IPS-18a (cell line): ENCODE measurements around the gene KCNQ1.

Experiments used
- H3K27ac ChIP-seq: one replicate; pipeline ENCODE4 v1.5.1; 2013; ENCODE audit warnings: low read length
- H3K27me3 ChIP-seq: one replicate; pipeline ENCODE4 v1.6.1; 2013; ENCODE audit warnings: mild to moderate bottlenecking, low read length; ENCODE audit not compliant: control insufficient read depth, insufficient read depth
- H3K36me3 ChIP-seq: one replicate; pipeline ENCODE4 v1.6.1; 2013; ENCODE audit warnings: low read depth, low read length; ENCODE audit not compliant: control insufficient read depth
- H3K4me1 ChIP-seq: one replicate; pipeline ENCODE4 v1.6.1; 2013; ENCODE audit warnings: low read depth, low read length; ENCODE audit not compliant: control insufficient read depth
- H3K4me3 ChIP-seq: one replicate; pipeline ENCODE4 v1.5.1; 2013; ENCODE audit warnings: low read length
- H3K9ac ChIP-seq: one replicate; pipeline ENCODE4 v1.6.1; 2013; ENCODE audit warnings: mild to moderate bottlenecking, low read length, moderate library complexity
- H3K9me3 ChIP-seq: one replicate; pipeline ENCODE4 v1.6.1; 2013; ENCODE audit warnings: low read depth, low read length; ENCODE audit not compliant: control insufficient read depth

Gene KCNQ1

GRCh38 chr11:2663915-2664314, 219.1 kb downstream of the KCNQ1 start:
- no peaks in the 10 kb centered on the region for H3K36me3 ChIP-seq
- H3K4me1 ChIP-seq, result no peaks in the 10 kb centered on the region
- no peak overlapping the region for H3K27ac ChIP-seq
- no peak overlapping the region for H3K4me3 ChIP-seq
- peaks cover 25% of the 10 kb centered on the region for H3K9me3 ChIP-seq
- H3K9ac ChIP-seq, result no peak overlapping the region
- H3K27me3 ChIP-seq, result no peaks in the 10 kb centered on the region

GRCh38 chr11:2664376-2664775, 219.6 kb downstream of the KCNQ1 start:
- H3K4me1 ChIP-seq, result no peaks in the 10 kb centered on the region

GRCh38 chr11:2664791-2665525, 220.2 kb downstream of the KCNQ1 start:
- Histone ChIP-seq H3K27ac (no peak overlapping the region), H3K4me3 (no peak overlapping the region), H3K9me3 (peaks cover 14% of the 10 kb centered on the region), H3K27me3 (no peaks in the 10 kb centered on the region), H3K36me3 (no peaks in the 10 kb centered on the region), H3K4me1 (no peaks in the 10 kb centered on the region), H3K9ac (no peak overlapping the region)

More at GRCh38 chr11:2664376-2664775, 219.6 kb downstream of the KCNQ1 start:
- Histone ChIP-seq H3K27ac (no peak overlapping the region), H3K27me3 (no peaks in the 10 kb centered on the region), H3K9ac (no peak overlapping the region), H3K9me3 (peaks cover 20% of the 10 kb centered on the region), H3K4me3 (no peak overlapping the region), H3K36me3 (no peaks in the 10 kb centered on the region)

DNA sequence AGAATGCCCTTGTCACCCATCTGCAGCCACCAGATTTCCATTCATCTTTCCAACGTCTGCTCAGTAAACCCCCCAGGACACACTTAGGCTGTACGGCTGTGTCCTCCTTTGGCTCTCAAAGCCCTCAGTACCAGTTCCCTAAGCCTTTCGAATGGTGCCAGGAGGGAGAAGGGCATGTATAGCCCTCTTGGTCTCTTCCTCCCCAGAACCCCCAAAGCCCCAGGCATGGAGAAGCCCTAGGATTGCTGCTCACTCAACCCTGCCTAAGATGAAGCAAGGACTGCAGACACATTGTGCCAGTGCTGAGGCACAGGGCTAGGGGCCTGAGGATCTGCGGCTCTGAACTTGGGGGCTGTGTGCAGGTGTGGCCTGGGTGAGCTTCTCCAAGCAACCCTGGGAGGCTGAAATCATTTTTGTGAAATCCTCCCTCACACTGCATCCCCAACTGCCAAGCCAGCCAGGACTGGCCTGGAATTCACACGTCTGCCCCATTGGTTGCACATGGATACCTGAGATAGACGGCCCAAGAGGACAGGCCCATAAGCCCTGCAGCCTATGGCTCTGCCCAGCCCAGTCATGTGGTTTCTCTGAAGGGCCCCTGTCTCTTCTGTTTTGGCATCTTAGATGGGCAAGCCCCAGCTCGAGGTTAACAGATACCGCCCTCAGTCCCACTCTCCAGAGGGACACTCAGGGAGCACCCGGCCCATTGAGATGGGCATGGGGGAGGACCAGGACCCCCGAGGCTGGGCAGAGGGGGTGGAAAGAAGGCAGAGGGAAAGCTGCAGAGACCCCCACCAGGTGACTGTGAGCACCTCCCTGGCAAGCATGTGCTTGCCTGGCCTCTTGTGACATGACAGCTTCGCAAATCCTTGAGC, 221.0 kb downstream of the KCNQ1 start:
- peaks cover 6% of the 10 kb centered on the region for H3K9me3 ChIP-seq
- no peaks in the 10 kb centered on the region for H3K4me1 ChIP-seq
- H3K9ac ChIP-seq, result no peak overlapping the region
- peaks cover 5% of the 10 kb centered on the region for H3K27me3 ChIP-seq
- H3K36me3 ChIP-seq, result no peaks in the 10 kb centered on the region
- H3K27ac ChIP-seq, result no peak overlapping the region
- no peak overlapping the region for H3K4me3 ChIP-seq

GRCh38 chr11:2666401-2666741, 221.6 kb downstream of the KCNQ1 start:
- H3K9me3 ChIP-seq, result peaks cover 1% of the 10 kb centered on the region
- H3K27me3 ChIP-seq, result peaks cover 8% of the 10 kb centered on the region
- H3K27ac ChIP-seq, result no peak overlapping the region
- H3K4me1 ChIP-seq, result no peaks in the 10 kb centered on the region
- H3K36me3 ChIP-seq, result no peaks in the 10 kb centered on the region
- H3K9ac ChIP-seq, result no peak overlapping the region
- H3K4me3 ChIP-seq, result no peak overlapping the region

DNA sequence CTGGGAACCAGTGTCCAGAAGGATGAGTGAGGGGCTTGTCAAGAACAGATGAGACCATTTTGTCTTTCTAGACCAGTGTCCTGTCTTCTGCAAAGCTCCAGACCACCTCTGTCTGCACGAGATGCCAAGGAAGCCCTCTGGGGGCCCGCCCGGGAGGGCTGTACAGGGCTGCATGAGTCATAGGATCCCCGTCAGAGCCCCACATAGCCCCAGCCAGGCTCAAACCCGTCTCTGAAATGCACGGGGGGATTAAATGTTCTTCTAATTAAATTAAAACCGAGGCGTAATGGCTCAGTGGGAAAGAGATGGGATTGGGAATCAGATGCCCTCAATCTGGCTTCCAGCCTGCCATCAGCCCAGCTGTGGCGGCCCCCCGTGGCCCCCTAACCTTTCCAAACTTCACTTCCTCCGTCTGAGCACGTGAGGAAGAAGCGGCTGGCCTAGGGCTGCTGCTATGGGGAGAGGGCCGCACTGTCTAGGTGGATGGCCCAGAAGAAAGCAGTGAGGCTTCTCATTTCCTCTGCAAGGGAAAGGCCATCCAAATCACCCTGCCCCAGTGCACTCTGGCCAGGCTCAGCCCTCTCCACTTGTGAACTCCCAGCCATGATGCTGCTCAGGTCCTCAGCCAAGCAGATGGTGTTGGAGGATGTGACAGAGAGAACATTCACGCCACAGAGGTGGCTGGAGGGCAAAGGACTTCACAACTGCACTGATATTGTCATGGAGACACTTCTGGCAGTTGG, 222.2 kb downstream of the KCNQ1 start:
- Histone ChIP-seq H3K36me3 (no peaks in the 10 kb centered on the region), H3K9ac (no peak overlapping the region)

DNA sequence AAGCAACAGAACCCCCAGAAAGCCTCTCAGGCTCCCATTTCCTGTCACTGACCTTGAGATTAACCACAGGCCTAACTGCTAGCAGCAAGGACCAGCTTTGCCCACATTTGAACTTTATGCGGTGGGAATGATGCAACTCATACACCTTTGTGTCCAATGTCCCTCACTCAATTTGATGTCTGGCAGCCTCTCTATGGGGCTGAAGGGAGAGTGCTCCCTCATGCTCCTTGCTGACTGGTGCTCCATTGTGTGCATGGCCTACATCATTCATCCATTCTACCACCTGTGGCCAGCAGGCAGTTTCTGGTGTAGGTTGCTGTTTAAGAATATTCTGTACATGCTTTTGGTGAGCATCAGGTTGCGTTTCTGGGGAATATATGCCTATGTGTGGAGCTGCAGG, 223.1 kb downstream of the KCNQ1 start:
- no peak overlapping the region for H3K4me3 ChIP-seq
- peaks cover 10% of the 10 kb centered on the region for H3K27me3 ChIP-seq
- H3K27ac ChIP-seq, result no peak overlapping the region
- H3K9ac ChIP-seq, result no peak overlapping the region
- no peaks in the 10 kb centered on the region for H3K9me3 ChIP-seq
- H3K4me1 ChIP-seq, result no peaks in the 10 kb centered on the region
- no peaks in the 10 kb centered on the region for H3K36me3 ChIP-seq

More for the DNA sequence above, 222.2 kb downstream of the KCNQ1 start:
- H3K9me3 ChIP-seq, result no peaks in the 10 kb centered on the region
- no peak overlapping the region for H3K4me3 ChIP-seq
- no peaks in the 10 kb centered on the region for H3K4me1 ChIP-seq
- H3K27me3 ChIP-seq, result peaks cover 10% of the 10 kb centered on the region
- no peak overlapping the region for H3K27ac ChIP-seq

DNA sequence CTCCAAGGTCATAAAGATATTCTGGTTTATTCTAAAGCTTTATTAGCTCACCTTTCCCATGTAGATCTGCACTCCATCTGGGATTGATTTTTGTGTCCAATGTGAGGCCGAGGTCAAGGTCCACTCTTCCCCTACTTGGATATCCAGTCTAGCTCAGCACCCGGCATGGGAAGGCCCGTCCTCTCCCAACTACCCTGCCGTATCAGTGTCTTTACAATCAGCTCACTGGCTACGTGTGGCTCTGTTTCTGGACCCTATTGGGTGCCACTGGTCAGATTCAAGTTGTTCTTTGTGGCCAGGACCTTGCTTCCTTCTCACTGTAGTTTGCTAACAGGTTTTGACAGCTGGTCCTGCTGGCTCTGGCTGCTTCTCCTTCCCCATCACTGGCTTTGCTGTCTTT, 224.1 kb downstream of the KCNQ1 start:
- no peak overlapping the region for H3K27ac ChIP-seq
- no peaks in the 10 kb centered on the region for H3K9me3 ChIP-seq
- H3K9ac ChIP-seq, result no peak overlapping the region
- H3K4me1 ChIP-seq, result no peaks in the 10 kb centered on the region
- H3K4me3 ChIP-seq, result no peak overlapping the region
- H3K27me3 ChIP-seq, result peaks cover 10% of the 10 kb centered on the region
- no peaks in the 10 kb centered on the region for H3K36me3 ChIP-seq

GRCh38 chr11:2669634-2670469, 225.0 kb downstream of the KCNQ1 start:
- H3K9ac ChIP-seq, result no peak overlapping the region
- no peak overlapping the region for H3K27ac ChIP-seq
- no peaks in the 10 kb centered on the region for H3K36me3 ChIP-seq
- H3K27me3 ChIP-seq, result peaks cover 10% of the 10 kb centered on the region
- no peak overlapping the region for H3K4me3 ChIP-seq
- no peaks in the 10 kb centered on the region for H3K9me3 ChIP-seq
- H3K4me1 ChIP-seq, result no peaks in the 10 kb centered on the region

- no peak overlapping the region for H3K9ac ChIP-seq
- no peaks in the 10 kb centered on the region for H3K9me3 ChIP-seq
- H3K36me3 ChIP-seq, result no peaks in the 10 kb centered on the region
- H3K4me1 ChIP-seq, result no peaks in the 10 kb centered on the region
- H3K27me3 ChIP-seq, result peaks cover 10% of the 10 kb centered on the region
- H3K27ac ChIP-seq, result no peak overlapping the region
- no peak overlapping the region for H3K4me3 ChIP-seq
These were observed 225.8 kb downstream of the KCNQ1 start for GRCh38 chr11:2670541-2671100.
